HepG2 (cell line): ENCODE measurements around the gene LTB4R. TPM values are rescaled to one million over a fixed set of nuclear protein-coding genes. Genes with fewer than 3 reads are reported as not detected.

Experiments used
- ATAC-seq: fragments of 200-7000 bp; cut with Tn5 transposase; 3 replicates; pipeline ENCODE4 v1.9.1; 2020; ENCODE audit warnings: mild to moderate bottlenecking, moderate library complexity
- BruUV-seq: library from RNA; stranded (reverse); fragments of 400-500 nt; replicated peaks from 2 replicates; lab custom pipeline; 2021; lab: Mats Ljungman, UMichigan
- CTCF ChIA-PET: fragments of 300-600 bp; formaldehyde crosslinking; extraction: SDS; loops from one replicate; lab custom pipeline; 2021; ENCODE audit warnings: low total read pairs, inconsistent platforms, low intra/inter-chr PET ratio; lab: Yijun Ruan, JAX
- POLR2A ChIA-PET: fragments of 350-600 bp; sonication (Branson Sonifier 250); formaldehyde crosslinking; loops from one replicate; lab custom pipeline; 2020; ENCODE audit warnings: antibody characterized with exemption, inconsistent platforms; lab: Yijun Ruan, JAX
- DNase-seq: peaks from one replicate; pipeline ENCODE4 v3.0.0-alpha.2; 2015; ENCODE audit warnings: low spot score
- FAIRE-seq: peaks from 3 replicates; lab custom pipeline; 2011; peaks lifted over from hg19 to GRCh38; lab: Jason Lieb, UNC
- H2AFZ ChIP-seq: one replicate; pipeline ENCODE4 v1.6.1; 2011; ENCODE audit warnings: low read length, inconsistent platforms
- H3K27ac ChIP-seq: fragments of 300-600 bp; 3 replicates; pipeline ENCODE4 v1.8.0; 2011; ENCODE audit warnings: mixed run types, mild to moderate bottlenecking, mixed read lengths, low read length, inconsistent platforms; ENCODE audit not compliant: insufficient read depth; ENCODE audit errors: extremely low read length
- H3K27me3 ChIP-seq, 2 experiments: fragments of 200-600 bp in 1 of 2; 2 replicates in 1 of 2; 3 replicates in 1 of 2; pipeline versions ENCODE4 v1.6.0 to v1.8.0; 2011; ENCODE audit warnings: low read length in 2 of 2, mild to moderate bottlenecking in 2 of 2, moderate library complexity in 2 of 2, inconsistent platforms in 1 of 2; ENCODE audit not compliant: insufficient read depth in 2 of 2, control insufficient read depth in 1 of 2
- H3K36me3 ChIP-seq, 2 experiments: fragments of 200-600 bp in 1 of 2; replicated peaks in 1 of 2; 2 replicates in 1 of 2; 3 replicates in 1 of 2; pipeline versions ENCODE4 v1.5.1 to v1.8.0; 2011; ENCODE audit warnings: low read length in 2 of 2, inconsistent platforms in 1 of 2; ENCODE audit not compliant: insufficient read depth in 2 of 2, control insufficient read depth in 1 of 2
- H3K4me1 ChIP-seq: 2 replicates; pipeline ENCODE4 v1.5.1; 2012; ENCODE audit warnings: low read length, inconsistent platforms; ENCODE audit not compliant: insufficient read depth
- H3K4me2 ChIP-seq: 2 replicates; pipeline ENCODE4 v1.6.0; 2011; ENCODE audit warnings: low read depth, low read length, inconsistent platforms
- H3K4me3 ChIP-seq, 3 experiments: fragments of 200-600 bp in 1 of 3; sonication (generic), shearing (Covaris generic) in 1 of 3; replicated peaks in 1 of 3; 2 replicates each; pipeline ENCODE4 v1.5.1; 2011 to 2016; ENCODE audit warnings: low read length in 3 of 3, inconsistent platforms in 2 of 3, low read depth in 2 of 3, mild to moderate bottlenecking in 2 of 3, control low read depth in 1 of 3, mixed read lengths in 1 of 3; ENCODE audit not compliant: insufficient read depth in 1 of 3
- H3K79me2 ChIP-seq: one replicate; pipeline ENCODE4 v1.6.1; 2011; ENCODE audit warnings: low read length, inconsistent platforms; ENCODE audit not compliant: insufficient read depth
- H3K9ac ChIP-seq: 2 replicates; pipeline ENCODE4 v1.6.0; 2011; ENCODE audit warnings: mild to moderate bottlenecking, low read depth, low read length, inconsistent platforms; ENCODE audit not compliant: insufficient read depth
- H3K9me3 ChIP-seq: 2 replicates; pipeline ENCODE4 v1.5.1; 2012; ENCODE audit warnings: mild to moderate bottlenecking, low read length
- H4K20me1 ChIP-seq: 2 replicates; pipeline ENCODE4 v1.6.0; 2011; ENCODE audit warnings: inconsistent platforms, mild to moderate bottlenecking, low read length, moderate library complexity; ENCODE audit not compliant: insufficient read depth
- CERS6 ChIP-seq: sonication (generic); formaldehyde crosslinking; IDR thresholded peaks from 2 replicates; pipeline ENCODE4 v1.5.0; 2020; ENCODE audit warnings: missing genetic modification reagents
- HIVEP1 ChIP-seq: sonication (generic); formaldehyde crosslinking; IDR thresholded peaks from 2 replicates; pipeline ENCODE4 v1.4.0; 2020; ENCODE audit warnings: mild to moderate bottlenecking, missing genetic modification reagents
- HOXA7 ChIP-seq: sonication (generic); formaldehyde crosslinking; IDR thresholded peaks from 2 replicates; pipeline ENCODE4 v1.8.1; 2022; ENCODE audit warnings: mild to moderate bottlenecking, missing genetic modification reagents, moderate library complexity
- MEIS1 ChIP-seq: sonication (generic); formaldehyde crosslinking; IDR thresholded peaks from 2 replicates; pipeline ENCODE4 v1.9.0; 2021; ENCODE audit warnings: mild to moderate bottlenecking, missing genetic modification reagents, moderate library complexity, borderline replicate concordance
- POLR2A ChIP-seq, 2 experiments: IDR thresholded peaks; 2 replicates each; pipeline ENCODE4 v1.6.1; 2011; ENCODE audit warnings: low read depth in 2 of 2, low read length in 2 of 2, mild to moderate bottlenecking in 1 of 2, moderate library complexity in 1 of 2; ENCODE audit not compliant: insufficient read depth in 1 of 2
- RFX1 ChIP-seq: fragments of 450-650 bp; IDR thresholded peaks from 2 replicates; pipeline ENCODE4 v1.6.1; 2017
- SKIL ChIP-seq: sonication (generic); formaldehyde crosslinking; IDR thresholded peaks from 2 replicates; pipeline ENCODE4 v1.8.0; 2022; ENCODE audit warnings: missing genetic modification reagents, mild to moderate bottlenecking, moderate library complexity, borderline replicate concordance
- TBX3 ChIP-seq: fragments of 450-650 bp; IDR thresholded peaks from 2 replicates; pipeline ENCODE4 v1.6.1; 2017; ENCODE audit warnings: antibody characterized with exemption, mild to moderate bottlenecking, inconsistent platforms, borderline replicate concordance
- THAP9 ChIP-seq: sonication (generic); formaldehyde crosslinking; IDR thresholded peaks from 2 replicates; pipeline ENCODE4; 2020; ENCODE audit warnings: missing genetic modification reagents, mild to moderate bottlenecking, borderline replicate concordance
- ZNF24 ChIP-seq: fragments of 450-650 bp; IDR thresholded peaks from 2 replicates; pipeline ENCODE4 v1.6.1; 2017; ENCODE audit warnings: antibody characterized with exemption, mild to moderate bottlenecking
- ZNF263 ChIP-seq: sonication (generic); formaldehyde crosslinking; IDR thresholded peaks from 2 replicates; pipeline ENCODE4 v1.4.0; 2020; ENCODE audit warnings: missing genetic modification reagents
- ZNF841 ChIP-seq: sonication (generic); formaldehyde crosslinking; IDR thresholded peaks from 2 replicates; pipeline ENCODE4 v1.8.1; 2023; ENCODE audit warnings: missing genetic modification reagents, borderline replicate concordance
- WGBS: methylation state at CpG from one replicate; pipeline ENCODE4 v1.1.6; 2017; ENCODE audit warnings: low lambda C conversion rate; 5-methylcytosine and 5-hydroxymethylcytosine counted together
- in situ Hi-C: cut with HindIII; loops from 2 replicates; pipeline ENCODE4 v1.10.0; 2017; ENCODE audit warnings: low pct_unique_long_range_greater_than_20kb; ENCODE audit not compliant: extremely low pct_ligation_motif_present
- intact Hi-C: fragments of 100-400 bp; cut with micrococcal nuclease; formaldehyde crosslinking; loops from one replicate; pipeline ENCODE4 v1.10.0; 2022; ENCODE audit not compliant: unreplicated experiment
- polyA plus RNA-seq, 8 experiments: library from polyadenylated mRNA; depleted of rRNA in 3 of 8; stranded (reverse) in 7 of 8; unstranded in 1 of 8; fragments of >200 nt; fragmentation: Illumina TruSeq in 4 of 8; extraction: Trizol in 4 of 8; gene quantifications; 2 replicates each; pipeline versions ENCODE4 v1.2.1 to v1.2.3, GENCODE V29; 2011 to 2016; ENCODE audit warnings: low read depth in 4 of 8, missing spikeins in 1 of 8, mixed read lengths in 1 of 8; ENCODE audit not compliant: insufficient read depth in 1 of 8
- total RNA-seq, 5 experiments: library from RNA; depleted of rRNA; stranded (reverse); fragments of >200 nt; fragmentation: Illumina TruSeq; extraction: Trizol; gene quantifications; 2 replicates each; pipeline ENCODE4 v1.2.3, GENCODE V29; 2016; ENCODE audit warnings: low read depth in 1 of 5
- TF ChIP-seq, protein P1 (sequence below): sonication (generic); formaldehyde crosslinking; conservative IDR thresholded peaks from 2 replicates; pipeline ENCODE4 v1.8.1; 2023; ENCODE audit warnings: missing genetic modification reagents

LTB4R gene
- total and polyA plus RNA-seq, 2 of the 13 experiments (the other 11 are each of a cell fraction or from before 2014, with no cell fraction given): 3.2 to 8.2 TPM

- in situ Hi-C loops: loop anchor here (5.0 kb wide), 1 partner anchor 100 kb away; no protein-coding TSS in a partner anchor
- TF ChIP-seq MEIS1: peak; percentile 95; the same call in 1 of the 2 replicates
- no peak for TF ChIP-seq RFX1
- no peak for TF ChIP-seq POLR2A (IDR thresholded peaks at IDR 0.05; ENCODE audit: insufficient read depth in 1 of 2, low read depth in 2 of 2, low read length in 2 of 2)
- TF ChIP-seq TBX3: no peak
- TF ChIP-seq SKIL: peak; percentile 85
- peak; percentile 88; the same call in 1 of the 2 replicates for TF ChIP-seq ZNF841
- peak; percentile 93; the same call in 1 of the 2 replicates for TF ChIP-seq HOXA7
- TF ChIP-seq CERS6: no peak
- TF ChIP-seq ZNF24: no peak
- peak; percentile 98 for TF ChIP-seq HIVEP1
- peak; percentile 88 for TF ChIP-seq THAP9 (CRISPR knock-in tag)
- peak; percentile 45; the same call in 1 of the 2 replicates for TF ChIP-seq ZNF263
- TF ChIP-seq, protein P1, sequence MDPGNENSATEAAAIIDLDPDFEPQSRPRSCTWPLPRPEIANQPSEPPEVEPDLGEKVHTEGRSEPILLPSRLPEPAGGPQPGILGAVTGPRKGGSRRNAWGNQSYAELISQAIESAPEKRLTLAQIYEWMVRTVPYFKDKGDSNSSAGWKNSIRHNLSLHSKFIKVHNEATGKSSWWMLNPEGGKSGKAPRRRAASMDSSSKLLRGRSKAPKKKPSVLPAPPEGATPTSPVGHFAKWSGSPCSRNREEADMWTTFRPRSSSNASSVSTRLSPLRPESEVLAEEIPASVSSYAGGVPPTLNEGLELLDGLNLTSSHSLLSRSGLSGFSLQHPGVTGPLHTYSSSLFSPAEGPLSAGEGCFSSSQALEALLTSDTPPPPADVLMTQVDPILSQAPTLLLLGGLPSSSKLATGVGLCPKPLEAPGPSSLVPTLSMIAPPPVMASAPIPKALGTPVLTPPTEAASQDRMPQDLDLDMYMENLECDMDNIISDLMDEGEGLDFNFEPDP (CRISPR knock-in tag): peak; percentile 99; the same call in 1 of the 2 replicates
These were observed 21.1 kb downstream of the LTB4R start for GRCh38 chr14:24332268-24332993.

More at GRCh38 chr14:24332268-24332993, 21.1 kb downstream of the LTB4R start:
- ChIA-PET POLR2A (interaction anchor here (0.7 to 4.3 kb wide), 14 partner anchors 13 to 117 kb away, joined by 3 to 98 read pairs (median 7); partner anchors contain the start of genes CBLN3, CIDEB, DHRS1 and KHNYN), CTCF (interaction anchor here (0.7 to 10.2 kb wide), 10 partner anchors 19 to 109 kb away, joined by 3 to 235 read pairs (median 6); partner anchors contain the start of genes CBLN3, CIDEB, DHRS1 and KHNYN)
- Histone ChIP-seq H3K36me3 (no peaks in the 10 kb centered on the region), H3K4me3 (peak overlapping the region; percentile 30 to 70 (median 42)), H3K9ac (0 out of 2 replicates have a peak overlapping the region, but pooled peaks have one; percentile 1), H3K9me3 (no peaks in the 10 kb centered on the region), H3K4me2 (peak overlapping the region; percentile 92), H3K27ac (no peak overlapping the region), H3K79me2 (no peaks in the 10 kb centered on the region), H3K4me1 (peaks cover 36% of the 10 kb centered on the region), H4K20me1 (no peaks in the 10 kb centered on the region), H2AFZ (peak overlapping the region; percentile 36), H3K27me3 (peaks cover 29 to 86% of the 10 kb centered on the region in 2 experiments)
- intact Hi-C loops: loop anchor here (1.0 to 5.0 kb wide), 3 partner anchors 90 to 1565 kb away; partner anchors contain the start of genes OXA1L and TINF2
- DNase-seq (peak; percentile 86), FAIRE-seq (peak; percentile 98), ATAC-seq (peak; percentile 83)
- WGBS: 11% methylated on average over 56 of the region's 56 CpGs
- BruUV-seq: no TSS peak
